Stimulated activated CD8-positive, alpha-beta memory T cell treated with anti-CD3 and anti-CD28 coated beads, Interleukin-2, amount 100 ng/mL, for 48 hours (primary cell): ENCODE measurements around the gene ABHD14A.

Experiments used
- DNase-seq, 2 donors: peaks; one replicate each; pipeline ENCODE4 v3.0.0-alpha.2; 2020; ENCODE audit warnings: low read depth in 2 of 2

The ABHD14A gene

DNA sequence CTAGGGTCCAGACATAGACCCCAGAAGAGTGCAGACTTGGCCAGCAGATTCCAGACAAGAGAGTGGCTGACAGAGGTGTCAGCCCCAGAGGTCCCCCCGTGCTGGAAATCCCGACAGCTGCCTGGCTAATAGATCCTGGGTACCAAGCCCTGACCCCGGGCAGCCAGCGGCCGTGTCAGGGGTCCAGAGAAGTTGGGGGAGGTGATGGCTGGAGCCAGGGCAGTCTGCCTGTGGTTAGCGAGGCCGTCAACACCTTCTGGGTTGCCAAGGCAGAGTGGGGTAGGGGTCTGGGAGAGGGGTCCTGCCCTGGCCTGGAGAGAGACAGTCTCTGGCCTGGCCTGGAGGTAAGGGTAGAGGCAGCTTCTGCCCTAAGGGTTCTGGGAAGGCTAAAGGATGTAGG, 45.9 kb downstream of the ABHD14A start:
- no peak for DNase-seq

DNA sequence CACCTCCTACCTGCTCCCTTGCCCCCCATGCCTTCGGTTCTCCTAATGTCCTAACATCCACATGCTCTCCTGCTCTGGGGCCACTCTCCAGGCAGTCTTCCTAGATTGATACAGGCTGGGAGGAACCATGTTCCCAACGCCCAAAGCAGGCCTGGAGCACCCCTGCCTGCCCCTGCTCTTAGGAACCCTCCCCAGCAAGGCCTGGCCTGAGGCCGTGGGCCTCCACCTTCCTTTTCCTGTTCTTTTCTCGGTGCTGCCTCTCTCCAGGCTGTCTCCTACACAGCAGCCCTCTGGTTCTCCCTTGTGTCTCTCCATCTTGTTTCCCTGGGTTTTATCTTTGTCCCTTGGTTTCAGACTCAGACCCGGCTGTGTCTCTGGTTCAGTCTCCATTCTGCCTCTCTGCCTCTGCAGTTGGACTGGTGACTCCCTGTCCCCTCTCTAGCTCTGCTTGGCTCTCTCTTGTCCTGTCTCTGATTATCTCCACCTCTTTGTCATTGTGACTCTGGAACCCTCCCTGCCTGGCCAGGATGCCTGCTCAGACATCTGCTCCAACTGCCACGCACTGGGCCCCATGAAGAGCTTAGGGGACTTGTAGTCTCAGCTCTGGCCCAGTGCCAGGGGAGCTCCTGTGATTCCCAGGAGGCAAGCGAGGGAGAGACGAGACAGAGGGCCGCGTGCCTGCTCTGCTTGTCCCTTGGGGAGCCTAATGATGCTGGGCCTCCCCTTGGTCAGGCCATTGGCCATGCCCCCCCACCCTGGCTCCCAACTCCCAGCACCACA, 46.8 kb downstream of the ABHD14A start:
- DNase-seq, result no peak

DNA sequence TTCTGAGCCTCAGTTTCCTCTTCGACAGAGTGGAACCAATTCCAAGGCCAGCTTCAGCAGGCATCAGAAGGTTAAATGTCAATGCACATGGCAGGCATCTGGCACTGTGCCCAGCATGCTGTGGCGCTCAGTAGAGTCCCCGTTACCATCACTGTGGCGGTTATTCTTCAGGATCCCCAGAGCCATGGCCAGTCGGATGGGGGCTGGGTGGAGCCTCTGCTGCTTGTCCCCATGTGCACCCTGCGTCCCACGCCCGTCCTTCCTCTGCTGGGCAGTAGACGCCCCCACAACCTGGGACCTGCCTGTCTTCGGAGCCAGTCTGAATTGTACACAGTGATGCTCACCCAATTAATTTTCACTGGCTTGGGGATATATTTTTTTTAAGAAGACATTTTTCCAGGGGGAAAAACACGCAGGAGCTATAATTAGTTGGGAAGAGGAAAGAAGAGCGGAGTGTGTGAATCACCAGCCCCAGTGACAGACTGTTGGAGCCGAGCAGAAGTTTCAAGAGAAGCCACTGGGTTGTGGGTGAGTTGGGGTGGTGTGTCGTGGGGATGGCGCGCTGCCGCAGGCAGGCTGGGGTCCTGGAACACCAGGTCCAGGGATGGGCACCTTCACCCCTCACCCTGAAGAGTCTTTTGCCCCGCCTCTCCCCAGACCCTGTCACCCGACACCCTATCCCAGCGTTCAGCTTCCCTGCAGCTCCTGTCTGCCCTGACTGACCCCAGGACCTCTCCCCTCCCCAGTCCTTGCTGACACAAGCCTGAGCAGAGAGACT, 47.6 kb downstream of the ABHD14A start:
- no peak for DNase-seq

DNA sequence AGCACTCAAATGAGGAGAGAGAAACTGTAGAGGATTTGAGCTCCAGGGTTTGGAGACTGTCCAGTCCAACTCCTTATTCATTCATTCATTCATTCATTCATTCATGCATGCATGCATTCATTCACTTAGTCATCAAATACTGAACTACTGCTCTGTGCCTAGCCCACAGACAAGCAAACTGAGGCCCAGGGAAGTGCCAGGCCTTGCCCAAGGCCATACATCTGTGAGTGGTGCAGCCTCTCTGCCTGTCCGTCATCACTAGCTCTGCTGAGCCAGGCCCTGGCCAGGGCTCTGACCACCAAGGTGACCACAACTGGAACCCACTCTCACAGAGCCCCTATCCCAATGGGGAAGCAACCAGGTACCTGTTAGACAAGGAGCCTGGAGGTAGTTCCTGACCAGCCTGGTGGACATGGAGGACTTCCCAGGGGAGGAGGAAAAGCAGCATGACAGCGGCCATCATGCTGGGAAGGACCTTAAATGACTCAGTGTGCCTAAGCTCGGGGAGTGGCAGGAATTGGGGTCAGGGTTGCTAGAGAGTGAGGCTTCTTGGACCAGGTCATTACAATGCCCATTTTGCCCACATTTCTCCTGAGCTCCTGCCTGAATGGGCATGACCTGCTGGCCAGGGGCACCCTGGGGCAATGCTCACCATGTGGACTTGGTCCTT, 48.4 kb downstream of the ABHD14A start:
- no peak for DNase-seq

DNA sequence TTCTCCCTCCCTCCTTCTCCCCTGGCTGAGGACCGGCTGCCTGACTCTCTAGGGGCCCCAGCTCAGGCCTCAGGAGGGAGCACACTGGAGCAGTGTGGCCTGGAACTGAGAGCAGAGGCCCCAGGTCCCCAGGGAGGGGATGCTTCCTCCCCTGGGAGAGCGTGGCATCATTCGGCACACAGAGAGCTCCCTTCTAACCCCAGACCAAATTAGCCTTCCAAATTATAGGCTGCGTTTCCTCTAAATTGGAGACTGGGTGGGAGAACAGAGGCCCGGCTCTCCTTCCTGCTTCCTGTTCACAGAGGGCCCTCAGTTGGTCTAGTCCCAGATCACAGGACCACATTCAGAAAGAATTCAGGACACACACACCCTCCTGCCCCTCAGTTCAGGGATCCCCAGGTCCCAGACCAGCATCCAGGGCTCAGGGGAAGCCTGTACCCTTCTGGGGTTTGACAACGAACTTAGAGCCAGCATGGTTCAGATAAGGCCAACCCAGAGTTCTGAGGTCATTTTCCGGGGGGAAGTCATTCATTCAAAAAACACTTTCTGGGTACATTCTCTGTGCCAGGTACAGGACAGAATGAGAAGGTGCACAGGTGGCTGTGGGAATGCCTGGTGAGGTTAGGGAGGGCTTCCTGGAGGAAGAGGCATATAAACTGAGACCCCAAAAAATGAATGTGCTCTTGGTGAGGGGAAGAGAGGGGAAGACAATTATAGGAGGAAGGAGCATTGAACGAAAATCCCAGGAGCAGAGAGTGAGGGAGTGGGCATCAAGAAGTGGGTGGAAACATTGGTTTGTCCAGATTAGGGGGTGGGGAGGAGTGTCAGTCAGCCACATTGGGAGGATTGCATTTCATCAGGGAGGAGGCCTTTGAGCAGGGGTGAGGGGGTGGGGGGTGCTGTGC, 49.2 kb downstream of the ABHD14A start:
- DNase-seq, result no peak

DNA sequence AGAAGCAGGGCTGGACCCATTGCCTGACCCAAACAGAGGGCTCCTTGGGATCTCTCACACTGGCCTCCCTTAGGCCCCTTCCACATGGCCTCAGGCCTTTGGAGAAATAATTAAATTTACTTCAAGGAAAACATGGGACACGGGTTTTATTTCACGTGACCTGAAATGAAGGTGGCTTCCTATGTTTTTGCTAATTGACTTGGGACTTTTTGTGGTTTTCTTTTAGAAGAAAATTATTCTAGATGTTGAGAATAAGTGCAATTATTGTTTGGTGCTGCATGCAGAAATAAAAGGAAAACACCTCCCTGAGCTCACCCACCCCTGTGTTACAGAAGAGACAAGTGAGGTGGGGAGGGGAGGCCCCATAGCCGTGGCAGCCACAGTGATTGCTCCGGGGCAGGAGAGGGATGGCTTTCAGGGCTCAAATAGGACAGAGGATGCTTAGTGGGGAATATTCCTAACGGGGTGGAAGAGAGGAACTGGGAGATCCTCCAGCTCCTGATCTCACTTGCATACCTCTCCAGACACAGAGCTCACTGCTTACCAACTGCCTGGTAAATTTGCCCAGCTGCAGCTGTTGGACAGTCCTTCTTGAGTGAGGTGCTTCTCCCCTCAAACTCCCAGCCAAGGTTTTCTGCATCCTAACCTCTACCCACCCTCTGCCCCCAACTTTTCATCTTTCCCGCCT, 50.0 kb downstream of the ABHD14A start:
- no peak for DNase-seq

DNA sequence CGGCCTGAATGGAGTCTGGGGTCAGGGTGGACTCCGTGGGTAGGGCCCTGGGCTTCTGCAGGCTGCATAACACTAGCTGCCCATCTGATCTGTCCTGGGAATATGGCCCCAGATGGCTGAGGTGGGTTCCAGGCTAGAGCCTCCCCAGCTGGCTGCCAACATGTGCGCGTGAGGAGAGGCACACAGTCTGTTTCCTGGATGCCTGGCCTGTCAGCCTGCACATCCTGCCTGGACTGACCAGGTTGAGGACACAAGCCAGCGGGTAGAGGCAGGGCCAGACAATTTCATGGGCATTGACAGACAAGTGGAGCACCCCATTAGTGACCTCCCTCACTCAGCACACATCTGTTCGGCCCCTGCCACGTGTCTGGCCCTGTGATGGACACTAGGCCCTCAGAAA, 50.6 kb downstream of the ABHD14A start:
- DNase-seq, result no peak

DNA sequence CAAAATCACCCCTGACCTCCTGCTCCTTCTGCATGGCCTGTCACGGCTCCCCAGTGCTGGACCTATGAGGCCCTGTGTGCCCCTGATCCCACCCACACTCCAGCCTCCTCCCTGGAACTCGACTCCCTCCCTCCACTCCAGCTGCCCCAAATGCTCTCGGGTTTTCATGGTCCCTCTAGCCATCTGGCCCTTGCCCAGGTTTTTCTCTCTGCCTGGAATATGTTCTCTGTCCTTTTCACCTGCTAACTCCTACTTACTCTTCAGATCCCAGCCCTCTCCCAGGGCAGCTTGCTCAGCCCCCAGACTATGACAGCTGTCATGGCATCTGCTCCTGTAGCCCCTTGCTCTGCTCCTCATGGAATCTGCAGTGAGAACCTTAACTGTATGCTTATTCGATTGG, 51.2 kb downstream of the ABHD14A start:
- no peak for DNase-seq

DNA sequence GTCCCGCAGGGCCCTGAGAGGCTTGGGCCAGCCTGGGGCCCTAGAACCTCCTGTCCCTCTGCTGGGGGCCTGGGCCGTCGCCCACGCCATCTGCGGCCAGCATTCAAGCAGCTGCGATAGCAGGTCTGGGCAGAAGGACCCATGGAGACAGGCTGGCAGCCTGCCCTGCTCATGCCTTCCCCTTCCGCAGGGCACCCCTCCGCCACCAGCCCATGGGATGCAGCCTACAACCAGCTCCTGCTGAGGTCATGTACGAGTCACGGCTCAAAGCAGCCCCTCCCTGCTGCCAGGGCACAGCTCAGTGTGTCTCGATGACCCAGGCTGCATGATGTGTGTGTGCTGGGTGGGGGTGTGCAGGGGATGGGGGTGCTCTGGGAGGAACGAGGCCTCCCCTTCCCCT, 53.7 kb downstream of the ABHD14A start:
- DNase-seq, result no peak

DNA sequence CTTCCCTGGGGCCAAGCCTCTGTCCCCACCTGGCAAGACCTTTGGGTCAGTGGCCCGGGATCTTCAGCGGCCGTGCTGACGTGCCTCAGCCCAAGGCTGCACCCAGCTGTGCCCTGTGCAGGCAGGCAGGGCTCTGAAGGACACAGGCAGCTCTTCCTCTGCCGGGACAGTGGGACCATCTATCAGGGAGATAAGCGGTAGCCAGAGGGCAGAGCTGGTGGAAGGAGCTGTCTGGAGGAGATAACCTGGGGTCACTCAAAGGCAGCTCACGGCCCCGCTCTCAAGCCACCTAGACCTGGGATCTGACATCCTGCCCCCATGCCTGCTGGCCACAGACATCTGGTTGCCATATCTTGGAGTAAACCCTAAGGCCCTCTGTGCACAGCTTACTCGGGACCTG, 54.2 kb downstream of the ABHD14A start:
- no peak for DNase-seq

DNA sequence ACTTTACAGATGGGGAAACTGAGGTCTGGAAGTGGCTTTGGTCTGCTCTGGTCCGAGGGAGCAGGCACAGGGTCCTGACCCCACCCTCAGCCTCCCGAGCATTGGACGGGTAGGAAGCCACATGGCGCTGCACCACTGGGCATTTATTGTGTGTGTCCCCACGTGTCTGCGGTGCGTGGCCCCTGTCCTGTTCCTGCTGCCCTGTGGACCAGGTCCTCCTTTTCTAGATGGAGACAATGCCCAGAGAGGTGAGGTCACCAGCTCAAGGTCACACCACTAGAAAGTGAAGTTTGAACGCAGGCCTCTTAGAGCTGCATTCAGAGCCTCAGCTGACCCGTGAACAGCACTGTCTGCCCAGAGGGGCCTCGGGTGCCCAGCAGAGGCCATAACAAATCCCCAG, 54.7 kb downstream of the ABHD14A start:
- no peak for DNase-seq
